Upper lobe of left lung (tissue), 6 donors: ENCODE results near the gene TNS1. TPM values are rescaled to one million over a fixed set of nuclear protein-coding genes. Genes with fewer than 3 reads are reported as not detected.
A peak's percentile ranks its signal among the peaks of the same experiment; 100 is the strongest.

Experiments
- ATAC-seq, 2 donors: fragments of 200-7000 bp; cut with Tn5 transposase; one replicate each; pipeline ENCODE4 v1.9.1; 2022; ENCODE audit warnings: mild to moderate bottlenecking in 2 of 2, moderate library complexity in 2 of 2; ENCODE audit not compliant: low FRiP score in 2 of 2
- DNase-seq, 2 donors: peaks; one replicate each; pipeline ENCODE4 v3.0.0-alpha.2; 2019 to 2020
- H3K27ac ChIP-seq, 4 donors: fragments of 200-600 bp; sonication (generic); one replicate each; pipeline ENCODE4 v1.5.1; 2016 to 2019
- H3K27me3 ChIP-seq, 4 donors: fragments of 200-600 bp; sonication (generic); one replicate each; pipeline ENCODE4 v1.5.1; 2017 to 2019
- H3K36me3 ChIP-seq, 4 donors: fragments of 200-600 bp; sonication (generic); one replicate each; pipeline ENCODE4 v1.5.1; 2016 to 2019
- H3K4me1 ChIP-seq, 4 donors: fragments of 200-600 bp; sonication (generic); one replicate each; pipeline ENCODE4 v1.5.1; 2018 to 2019
- H3K4me3 ChIP-seq, 4 donors: fragments of 200-600 bp; sonication (generic); one replicate each; pipeline ENCODE4 v1.5.1; 2017 to 2019; ENCODE audit warnings: mild to moderate bottlenecking in 2 of 4, moderate library complexity in 1 of 4
- H3K9me3 ChIP-seq, 4 donors: fragments of 200-600 bp; sonication (generic); one replicate each; pipeline ENCODE4 v1.5.1; 2018 to 2019
- EP300 ChIP-seq, 4 donors: sonication (generic); formaldehyde crosslinking; IDR thresholded peaks; one replicate each; pipeline ENCODE4 v1.5.1; 2017; ENCODE audit warnings: antibody characterized with exemption in 4 of 4, control low read depth in 2 of 4
- POLR2A ChIP-seq, 4 donors: fragments of 450-650 bp; IDR thresholded peaks; one replicate each; pipeline ENCODE4 v1.5.1; 2016 to 2017; ENCODE audit warnings: antibody characterized with exemption in 4 of 4, mild to moderate bottlenecking in 2 of 4
- POLR2AphosphoS5 ChIP-seq, 2 donors: sonication (generic); formaldehyde crosslinking; IDR thresholded peaks; one replicate each; pipeline ENCODE4 v1.5.1; 2017; ENCODE audit warnings: antibody characterized with exemption in 2 of 2
- WGBS, 2 donors: methylation state at CpG; one replicate each; pipeline ENCODE4 v1.1.5; 2017 to 2018; 5-methylcytosine and 5-hydroxymethylcytosine counted together
- total RNA-seq, 6 donors: library from RNA; depleted of rRNA in 4 of 6; stranded (reverse); fragments of >200 nt in 4 of 6; gene quantifications; one replicate each; pipeline versions ENCODE4 v1.1.0 to v1.2.1, GENCODE V29; 2016 to 2021
- TF ChIP-seq, protein P1 (sequence below), 6 experiments: fragments of 450-650 bp in 4 of 6; fragments of 200-600 bp in 2 of 6; sonication (generic) in 2 of 6; IDR thresholded peaks; one replicate each; pipeline ENCODE4 v1.5.1; 2016 to 2019; ENCODE audit warnings: antibody characterized with exemption in 6 of 6
- donor health status: DM: no; HTN: no; CAD: no; lungs with moderate emphysema.
- donor health status: DM: no; HTN: yes; CAD: no; lungs with severe emphysema.

The TNS1 gene
- total RNA-seq, 6 donors from 2014 or later: 325 to 1,095 (median 550) TPM

DNA sequence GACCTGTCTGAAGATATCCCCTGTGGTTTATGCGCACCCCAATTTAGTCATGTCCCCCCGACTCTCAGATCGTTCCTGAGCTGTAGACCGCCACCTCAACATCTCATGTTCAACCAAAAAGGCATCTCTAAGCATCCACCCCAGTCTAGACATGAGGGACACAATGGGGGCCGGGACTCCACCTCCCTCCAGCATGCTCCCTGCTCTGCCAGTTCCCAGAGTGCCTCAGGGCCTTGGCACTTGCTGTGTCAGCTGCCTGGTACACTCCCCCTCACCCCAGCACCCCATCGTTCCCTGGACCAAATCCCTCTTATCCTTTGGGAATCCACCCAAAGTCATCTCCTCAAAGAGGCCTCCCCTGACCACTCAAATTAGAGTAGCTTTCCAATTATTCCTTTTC lies 22.2 kb downstream of the TNS1 start:
- H3K36me3 ChIP-seq: no peaks in the 10 kb centered on the region
- H3K27ac ChIP-seq: peak overlapping the region; percentile 49 to 89 (median 84)
- peaks cover 46 to 66% (median 50%) of the 10 kb centered on the region in 4 donors for H3K4me1 ChIP-seq
- no peaks in the 10 kb centered on the region for H3K27me3 ChIP-seq
- WGBS, 2 donors: 78% methylated on average over 6 of the region's 6 CpGs
- no peak overlapping the region for H3K4me3 ChIP-seq
- ATAC-seq (no peak), DNase-seq (no peak)
- TF ChIP-seq POLR2A (IDR thresholded peaks at IDR 0.05) (no peak), EP300 (IDR thresholded peaks at IDR 0.05) (no peak), POLR2AphosphoS5 (IDR thresholded peaks at IDR 0.05) (no peak)
- TF ChIP-seq, protein P1, sequence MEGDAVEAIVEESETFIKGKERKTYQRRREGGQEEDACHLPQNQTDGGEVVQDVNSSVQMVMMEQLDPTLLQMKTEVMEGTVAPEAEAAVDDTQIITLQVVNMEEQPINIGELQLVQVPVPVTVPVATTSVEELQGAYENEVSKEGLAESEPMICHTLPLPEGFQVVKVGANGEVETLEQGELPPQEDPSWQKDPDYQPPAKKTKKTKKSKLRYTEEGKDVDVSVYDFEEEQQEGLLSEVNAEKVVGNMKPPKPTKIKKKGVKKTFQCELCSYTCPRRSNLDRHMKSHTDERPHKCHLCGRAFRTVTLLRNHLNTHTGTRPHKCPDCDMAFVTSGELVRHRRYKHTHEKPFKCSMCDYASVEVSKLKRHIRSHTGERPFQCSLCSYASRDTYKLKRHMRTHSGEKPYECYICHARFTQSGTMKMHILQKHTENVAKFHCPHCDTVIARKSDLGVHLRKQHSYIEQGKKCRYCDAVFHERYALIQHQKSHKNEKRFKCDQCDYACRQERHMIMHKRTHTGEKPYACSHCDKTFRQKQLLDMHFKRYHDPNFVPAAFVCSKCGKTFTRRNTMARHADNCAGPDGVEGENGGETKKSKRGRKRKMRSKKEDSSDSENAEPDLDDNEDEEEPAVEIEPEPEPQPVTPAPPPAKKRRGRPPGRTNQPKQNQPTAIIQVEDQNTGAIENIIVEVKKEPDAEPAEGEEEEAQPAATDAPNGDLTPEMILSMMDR (IDR thresholded peaks at IDR 0.05): no peak
- H3K9me3 ChIP-seq: no peaks in the 10 kb centered on the region

DNA sequence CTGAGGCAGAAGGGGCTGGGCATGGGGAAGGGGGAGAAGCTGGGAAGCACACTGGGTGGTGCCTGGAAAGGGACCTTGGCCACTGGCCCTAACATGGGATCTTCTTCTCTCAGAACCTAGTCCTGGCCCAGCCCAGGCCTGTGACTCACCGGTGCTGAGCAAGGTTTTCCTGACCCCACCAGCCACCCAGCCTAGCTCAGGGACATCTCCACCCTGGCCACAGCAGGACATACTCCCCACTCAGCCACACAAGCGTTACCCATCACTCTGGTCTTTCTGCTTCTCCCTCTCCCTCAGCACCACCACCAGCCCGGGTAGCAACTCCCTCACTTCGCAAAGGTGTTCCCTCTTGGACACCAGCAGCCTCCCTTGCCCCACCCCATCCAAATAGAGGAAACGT lies 22.8 kb downstream of the TNS1 start:
- TF ChIP-seq POLR2AphosphoS5 (IDR thresholded peaks at IDR 0.05) (peak in 1 of 2 donors; percentile 9), EP300 (IDR thresholded peaks at IDR 0.05) (no peak)
- Histone ChIP-seq H3K4me1 (peaks cover 46 to 66% (median 50%) of the 10 kb centered on the region in 4 donors), H3K27me3 (no peaks in the 10 kb centered on the region), H3K27ac (peak overlapping the region; percentile 49 to 89 (median 84)), H3K36me3 (no peaks in the 10 kb centered on the region), H3K9me3 (no peaks in the 10 kb centered on the region), H3K4me3 (no peak overlapping the region)
- peak in 1 of 2 donors; percentile 49 for DNase-seq
- peak in 1 of 2 donors; percentile 79 for ATAC-seq
- WGBS, 2 donors: 60 to 63% methylated on average over 5 of the region's 5 CpGs

DNA sequence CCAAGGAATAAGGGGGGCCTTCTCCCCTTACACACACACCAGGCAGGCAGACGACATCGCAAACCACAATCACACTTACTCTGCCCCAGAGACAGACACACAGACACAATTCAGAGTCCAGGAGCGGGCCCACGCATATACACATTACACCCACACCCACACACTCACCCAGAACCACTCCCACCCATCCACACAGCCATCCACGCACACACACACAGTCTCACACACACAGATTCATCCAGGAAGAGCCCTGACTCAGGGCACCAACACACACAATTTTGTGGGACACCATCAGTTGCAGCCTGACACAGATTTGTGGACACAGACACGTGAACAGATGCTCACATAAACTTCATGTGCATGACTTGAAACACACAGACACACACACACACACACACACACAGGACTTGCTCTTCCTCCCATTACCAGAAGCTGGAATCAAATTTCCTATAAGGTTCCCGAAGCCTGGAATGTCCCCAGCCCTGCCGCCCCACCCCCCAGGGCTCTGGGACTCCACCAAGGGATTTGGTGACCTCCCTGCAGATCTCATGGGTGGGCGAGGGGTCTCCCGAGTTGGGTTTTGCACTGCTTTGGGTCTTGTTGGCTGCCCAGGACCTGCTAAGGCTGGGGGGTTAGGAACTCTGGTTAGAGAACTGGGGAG lies 23.5 kb downstream of the TNS1 start:
- peaks cover 46 to 64% (median 50%) of the 10 kb centered on the region in 4 donors for H3K4me1 ChIP-seq
- no peaks in the 10 kb centered on the region for H3K27me3 ChIP-seq
- ATAC-seq: peak; percentile 1 to 29
- H3K4me3 ChIP-seq: peak overlapping the region in 3 of 4 donors; percentile 50 to 66 (median 64)
- no peak for DNase-seq
- no peaks in the 10 kb centered on the region for H3K9me3 ChIP-seq
- no peaks in the 10 kb centered on the region for H3K36me3 ChIP-seq
- peak overlapping the region; percentile 72 to 89 (median 84) for H3K27ac ChIP-seq
- WGBS, 2 donors: 12 to 43% methylated on average over 6 to 10 of the region's 10 CpGs
- TF ChIP-seq POLR2A (IDR thresholded peaks at IDR 0.05) (no peak), EP300 (IDR thresholded peaks at IDR 0.05) (no peak), POLR2AphosphoS5 (IDR thresholded peaks at IDR 0.05) (no peak)
- TF ChIP-seq, protein P1 (IDR thresholded peaks at IDR 0.05): no peak

DNA sequence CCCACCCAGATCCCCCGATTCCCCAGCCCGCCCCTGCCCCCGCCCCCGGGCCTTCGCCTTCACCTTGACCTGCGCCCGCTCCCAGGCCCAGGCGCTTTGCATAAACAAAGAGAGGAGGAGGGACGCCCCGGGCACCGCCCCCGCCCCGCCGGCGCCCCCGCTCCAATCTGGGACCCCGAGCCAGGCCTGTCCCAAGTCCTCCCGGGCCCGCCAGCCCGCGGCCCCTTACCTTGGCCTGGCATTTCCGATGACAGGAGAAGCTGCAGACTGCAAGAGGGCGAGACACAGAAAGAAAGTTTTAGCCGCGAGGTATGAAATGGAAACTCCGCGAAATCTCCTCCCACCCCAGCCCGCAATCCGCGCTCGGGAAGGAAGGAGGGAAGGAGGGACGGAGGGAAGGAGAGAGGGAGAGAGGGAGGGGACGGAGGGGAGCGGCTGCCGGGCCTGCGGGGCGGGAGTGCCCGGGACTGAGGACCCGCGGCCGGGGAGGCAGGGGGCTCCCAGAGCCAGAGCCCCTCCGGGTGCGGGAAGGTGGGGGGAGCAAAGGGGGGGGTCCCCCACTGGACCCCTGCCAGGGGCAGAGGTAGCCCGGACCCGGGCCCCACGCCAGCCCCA lies 24.2 kb downstream of the TNS1 start:
- 29 to 50% methylated on average over 16 to 25 of the region's 46 CpGs for WGBS, 2 donors
- H3K27me3 ChIP-seq: no peaks in the 10 kb centered on the region
- H3K4me1 ChIP-seq: peaks cover 41 to 58% (median 48%) of the 10 kb centered on the region in 4 donors
- no peaks in the 10 kb centered on the region for H3K9me3 ChIP-seq
- H3K36me3 ChIP-seq: no peaks in the 10 kb centered on the region
- peak overlapping the region; percentile 15 to 66 (median 57) for H3K4me3 ChIP-seq
- H3K27ac ChIP-seq: peak overlapping the region; percentile 72 to 89 (median 84)
- DNase-seq: peak in 1 of 2 donors; percentile 88
- no peak for TF ChIP-seq POLR2AphosphoS5 (IDR thresholded peaks at IDR 0.05)
- ATAC-seq: peak in 1 of 2 donors; percentile 12

DNA sequence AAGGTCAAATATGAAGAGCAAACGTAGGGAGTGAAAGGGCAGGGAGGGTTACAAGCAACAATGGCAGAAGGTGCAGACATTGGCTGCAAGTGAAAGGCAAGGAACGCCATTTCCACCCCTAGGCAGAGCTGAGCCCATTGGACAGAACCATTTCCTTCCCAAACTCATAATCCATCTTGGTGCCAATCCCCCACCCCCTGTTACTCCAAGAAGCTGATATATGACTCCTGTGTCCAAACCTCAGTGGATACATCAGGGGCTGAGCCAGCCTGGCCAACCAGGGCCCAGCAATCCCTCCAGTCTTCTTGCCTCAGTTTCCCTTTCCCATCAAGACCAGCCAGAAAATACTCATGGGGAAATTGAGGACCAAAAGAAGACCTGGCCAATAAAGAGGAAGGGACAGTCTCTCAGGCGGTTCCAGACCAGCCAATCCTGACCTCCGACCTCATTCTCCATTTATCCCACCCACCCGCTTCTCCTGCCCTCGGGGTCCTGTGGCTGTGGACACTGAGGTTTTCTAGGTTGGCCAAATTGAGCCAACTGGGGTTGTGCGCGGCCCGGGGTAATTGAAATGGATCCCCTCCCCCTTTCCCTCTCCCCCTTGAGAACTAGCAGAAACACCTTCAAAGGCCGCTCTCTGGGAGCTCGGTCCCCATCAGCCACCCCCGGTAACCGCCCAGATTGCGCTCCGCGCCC lies 24.8 kb downstream of the TNS1 start:
- peak overlapping the region; percentile 15 to 66 (median 57) for H3K4me3 ChIP-seq
- 42 to 56% methylated on average over 15 of the region's 16 CpGs for WGBS, 2 donors
- no peaks in the 10 kb centered on the region for H3K36me3 ChIP-seq
- peak overlapping the region; percentile 72 to 89 (median 84) for H3K27ac ChIP-seq
- TF ChIP-seq POLR2A (IDR thresholded peaks at IDR 0.05) (no peak), POLR2AphosphoS5 (IDR thresholded peaks at IDR 0.05) (no peak), EP300 (IDR thresholded peaks at IDR 0.05) (no peak)
- TF ChIP-seq, protein P1 (IDR thresholded peaks at IDR 0.05): no peak
- DNase-seq: no peak
- no peaks in the 10 kb centered on the region for H3K27me3 ChIP-seq
- no peaks in the 10 kb centered on the region for H3K9me3 ChIP-seq
- no peak for ATAC-seq
- peaks cover 41 to 58% (median 45%) of the 10 kb centered on the region in 4 donors for H3K4me1 ChIP-seq
